ENCODE results near the gene TMEM100.

Gene TMEM100

DNA sequence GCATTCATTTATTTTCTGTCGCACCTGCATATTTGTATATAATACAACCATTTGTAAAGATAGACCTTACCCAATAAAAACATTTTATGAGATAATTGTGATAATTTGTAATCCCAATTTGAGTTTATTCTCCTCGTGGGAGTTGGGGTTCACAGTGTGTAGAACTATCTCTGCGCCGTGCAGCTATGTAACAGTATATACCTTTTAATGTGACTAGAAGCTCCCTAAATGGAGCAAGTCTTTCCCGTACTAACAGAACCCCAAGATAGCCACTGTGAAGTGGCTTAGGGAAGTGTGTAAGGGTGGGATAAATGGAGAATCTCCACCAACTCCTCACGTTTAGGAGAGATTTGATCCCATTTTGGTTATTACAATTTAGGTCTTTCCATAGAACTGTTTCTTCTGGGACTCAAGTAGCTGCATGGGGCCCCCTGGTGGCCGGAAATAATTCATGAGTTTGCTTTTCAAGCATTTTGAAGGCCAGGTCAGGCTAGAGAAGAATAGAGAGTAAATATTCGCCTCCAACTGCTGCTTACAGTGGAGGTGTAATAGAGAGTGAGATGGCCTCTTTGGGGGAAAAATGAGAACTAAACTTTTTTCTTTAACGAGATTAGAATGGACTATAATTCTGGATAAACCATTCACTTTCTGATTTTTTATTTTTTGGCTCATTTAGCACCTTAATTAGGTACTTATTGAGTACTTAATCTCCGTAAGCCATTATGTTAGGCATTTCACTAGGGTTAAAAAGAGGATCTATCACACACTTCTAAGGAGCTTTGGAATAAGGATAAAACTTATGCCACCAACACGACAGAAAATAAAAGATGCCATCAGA is 4.5 kb downstream of the TMEM100 start:
- DNase-seq = peak; percentile 35 to 59

DNA sequence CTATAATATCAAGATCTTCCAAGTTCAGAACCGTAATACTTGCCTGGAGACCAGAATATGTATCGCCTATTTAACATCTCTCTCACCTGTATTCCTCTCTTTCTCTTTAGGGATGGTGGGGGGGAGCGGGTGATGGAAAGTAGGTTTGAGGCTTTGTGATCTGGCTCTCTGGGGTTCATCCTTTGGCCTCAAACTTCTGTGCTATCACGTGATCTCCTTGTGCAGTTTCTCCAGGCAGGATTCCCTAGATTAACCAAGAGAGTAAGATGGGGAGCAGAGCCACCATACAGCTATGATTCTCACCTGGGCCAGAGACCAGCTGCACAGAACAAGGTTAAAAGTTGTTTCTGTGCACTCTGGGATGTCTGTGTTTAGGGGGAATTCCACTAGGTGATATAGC is 5.2 kb downstream of the TMEM100 start:
- no peak for DNase-seq

DNA sequence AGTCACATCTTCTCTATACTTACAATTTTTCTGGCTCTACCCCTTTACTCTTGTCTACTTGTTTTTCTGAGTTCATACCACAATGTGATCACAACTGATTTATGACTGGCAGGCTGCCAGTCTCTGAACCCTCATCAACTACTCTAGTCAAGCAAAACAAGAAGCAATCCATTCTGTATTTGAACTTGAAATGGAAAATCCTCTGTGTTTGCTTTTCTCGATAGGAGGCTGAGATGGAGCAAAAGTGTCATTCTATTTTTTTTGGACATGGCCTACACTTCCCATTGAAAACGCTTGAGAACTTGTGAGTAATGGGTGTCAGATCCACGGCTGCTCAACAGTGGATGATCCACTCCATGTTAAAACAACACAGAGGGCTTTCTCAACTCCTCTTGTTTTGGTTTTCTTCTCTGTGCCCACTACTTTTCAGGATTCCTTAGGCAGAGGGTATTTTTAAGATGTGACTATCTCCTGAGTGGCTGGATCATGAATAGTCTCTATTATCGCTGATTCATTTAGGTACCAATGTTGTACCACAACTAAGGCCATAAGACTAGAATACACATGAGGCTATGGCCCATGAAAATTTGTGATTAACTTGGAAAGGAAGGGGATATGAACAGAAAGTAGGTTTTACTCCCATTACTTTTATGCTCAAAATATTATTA is 11.7 kb downstream of the TMEM100 start:
- no peak for DNase-seq

DNA sequence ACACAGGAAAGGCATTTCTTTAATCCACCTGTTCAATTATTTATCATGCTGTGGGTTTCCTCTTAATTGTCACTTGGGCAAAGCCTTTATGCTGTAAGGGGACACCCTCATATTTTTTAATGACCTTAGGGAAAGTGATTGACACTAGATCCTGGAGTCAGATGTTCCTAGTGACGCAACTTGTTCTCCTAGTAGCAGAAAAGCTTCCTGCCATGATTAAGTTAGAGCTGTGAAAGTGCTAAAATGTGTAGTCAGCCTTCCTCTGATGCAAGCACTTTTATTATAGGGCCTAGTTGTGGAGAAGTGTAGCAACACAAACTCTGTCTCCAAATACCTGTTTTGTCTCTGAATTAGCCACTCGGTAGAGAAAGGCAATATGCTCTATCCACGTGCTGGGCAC is 12.3 kb downstream of the TMEM100 start:
- no peak for DNase-seq

DNA sequence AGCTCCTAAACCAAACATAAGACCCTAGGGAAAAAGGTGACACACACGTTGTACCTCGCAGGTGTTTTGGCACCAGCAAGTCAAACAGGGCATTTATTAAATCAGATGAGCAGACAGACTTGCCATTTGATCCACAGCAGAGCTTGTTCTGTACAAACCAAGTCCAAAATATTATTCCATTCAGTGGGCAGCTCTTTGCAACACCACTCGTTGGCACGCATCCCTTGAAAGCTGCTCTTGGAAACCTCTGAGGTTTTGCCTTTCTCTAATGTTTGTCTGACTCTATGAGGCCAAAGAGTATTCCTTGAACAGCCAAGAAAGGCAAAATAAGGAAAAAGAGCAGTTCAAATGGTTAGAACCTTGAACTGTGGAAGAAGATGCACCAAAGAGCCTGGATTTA is 12.7 kb downstream of the TMEM100 start:
- no peak for DNase-seq

DNA sequence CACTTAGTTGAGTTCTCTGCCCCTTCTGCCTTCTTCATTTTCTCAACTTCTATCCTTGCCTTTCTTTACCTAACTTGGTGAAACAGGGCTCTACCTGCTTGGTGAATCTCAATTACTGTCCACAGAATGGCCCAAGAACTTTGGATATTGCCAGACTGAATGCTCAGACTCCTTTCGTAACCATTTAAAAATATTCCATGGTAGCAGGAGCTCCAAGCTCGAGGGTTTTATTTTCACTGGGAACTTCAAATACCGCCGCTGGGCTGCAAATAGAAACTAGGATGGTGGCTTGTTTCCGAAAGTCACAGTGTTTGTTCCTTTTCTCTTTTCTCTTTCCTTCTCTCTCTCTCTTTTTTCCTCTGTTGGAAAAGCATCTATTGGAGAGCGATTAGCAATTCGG is 13.2 kb downstream of the TMEM100 start:
- no peak for DNase-seq

DNA sequence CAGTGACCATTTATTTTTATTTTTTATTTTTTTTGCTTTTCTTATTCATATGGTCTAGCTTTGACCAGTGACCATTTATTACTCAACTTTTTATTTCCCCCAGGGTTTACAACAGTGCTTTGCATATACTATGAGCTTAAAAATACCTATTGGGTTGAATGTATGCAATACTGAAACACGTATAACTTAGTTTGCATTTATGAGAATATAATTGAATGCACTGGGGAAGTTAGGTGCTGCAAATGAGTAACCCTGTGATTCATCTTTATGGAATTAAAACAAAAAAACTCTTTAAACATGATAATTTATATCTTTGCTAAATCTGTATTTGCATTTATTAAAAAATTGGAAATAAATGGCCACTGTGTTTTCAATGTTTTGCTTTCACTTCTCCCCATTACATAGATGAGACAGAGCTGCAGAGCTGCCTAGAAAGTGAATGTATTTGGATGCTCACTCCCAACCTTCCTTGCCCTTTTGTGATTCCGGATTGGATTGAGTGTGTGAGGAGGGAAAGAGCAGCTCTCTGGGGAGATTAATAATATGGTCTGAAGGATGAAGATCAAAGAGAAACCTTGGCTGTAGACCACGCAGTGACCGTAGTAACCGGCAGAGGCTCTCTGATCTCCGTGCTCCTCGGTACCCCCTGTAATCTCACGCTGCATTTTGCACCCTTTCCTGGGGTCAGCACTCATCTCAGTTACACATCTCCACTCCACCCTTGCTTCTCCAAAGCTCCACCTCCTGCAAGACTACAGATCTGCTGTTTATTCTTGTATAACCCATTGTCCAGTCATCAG is 14.3 kb downstream of the TMEM100 start:
- DNase-seq = no peak

DNA sequence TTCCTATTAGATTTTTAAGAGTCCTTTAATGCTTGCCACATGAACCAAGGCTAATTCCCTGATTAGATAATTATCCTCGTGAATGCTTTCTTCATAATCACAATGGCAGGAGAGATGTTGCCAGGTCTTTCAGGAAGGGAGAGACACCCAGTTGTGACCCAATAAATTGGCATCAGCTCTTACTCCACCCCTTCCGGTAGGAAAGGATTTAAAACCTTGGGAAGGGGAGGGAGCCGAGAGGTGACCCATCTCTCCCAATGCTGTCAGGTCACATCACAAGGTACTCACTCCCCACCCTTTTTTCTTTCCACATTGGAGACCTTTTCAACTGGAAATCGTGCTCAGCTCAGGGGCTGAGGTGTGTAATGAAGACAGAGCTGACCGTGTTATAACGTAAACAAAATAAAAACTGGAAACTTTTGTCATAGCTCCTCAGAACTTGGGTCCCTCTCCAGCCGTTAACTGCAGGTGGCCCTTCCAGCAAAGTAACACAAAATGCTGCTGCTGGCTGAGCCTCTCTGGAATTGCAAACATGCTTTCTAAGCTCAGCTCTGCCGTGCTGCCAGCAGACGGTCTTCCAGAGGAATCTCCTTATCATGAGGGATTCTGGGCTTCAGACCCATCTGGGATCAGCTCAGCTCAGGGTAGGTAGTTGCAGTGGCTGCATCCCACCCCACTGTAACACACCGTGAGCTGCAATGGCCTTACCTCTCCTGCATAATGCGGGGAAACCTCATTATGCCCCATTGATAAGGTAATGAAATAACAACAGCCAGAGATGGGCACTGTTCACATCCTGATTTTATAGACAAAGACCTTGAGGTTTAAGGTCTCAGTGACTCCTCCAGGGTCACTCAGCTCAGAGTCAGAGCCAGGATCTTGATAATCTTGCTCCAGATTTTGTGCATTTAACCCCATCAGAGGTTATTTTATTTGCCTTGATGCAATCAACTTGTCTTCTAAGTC is 15.6 kb downstream of the TMEM100 start:
- DNase-seq = no peak

DNA sequence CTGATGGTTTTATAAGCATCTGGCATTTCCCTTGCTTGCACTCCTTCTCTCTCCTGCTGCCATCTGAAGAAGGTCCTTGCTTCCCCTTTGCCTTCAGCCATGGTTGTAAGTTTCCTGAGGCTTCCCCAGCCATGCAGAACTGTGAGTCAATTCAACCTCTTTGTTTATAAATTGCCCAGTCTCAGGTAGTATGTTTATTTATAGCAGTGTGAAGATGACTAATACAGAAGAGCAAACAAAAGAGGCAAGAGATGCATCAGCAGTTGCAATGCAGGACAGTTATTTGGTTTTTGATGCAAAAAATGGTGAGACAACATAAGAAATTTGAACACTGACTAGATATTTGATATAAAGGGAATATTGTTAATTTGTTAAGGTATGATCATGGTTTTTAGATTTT is 16.8 kb downstream of the TMEM100 start:
- no peak for DNase-seq

DNA sequence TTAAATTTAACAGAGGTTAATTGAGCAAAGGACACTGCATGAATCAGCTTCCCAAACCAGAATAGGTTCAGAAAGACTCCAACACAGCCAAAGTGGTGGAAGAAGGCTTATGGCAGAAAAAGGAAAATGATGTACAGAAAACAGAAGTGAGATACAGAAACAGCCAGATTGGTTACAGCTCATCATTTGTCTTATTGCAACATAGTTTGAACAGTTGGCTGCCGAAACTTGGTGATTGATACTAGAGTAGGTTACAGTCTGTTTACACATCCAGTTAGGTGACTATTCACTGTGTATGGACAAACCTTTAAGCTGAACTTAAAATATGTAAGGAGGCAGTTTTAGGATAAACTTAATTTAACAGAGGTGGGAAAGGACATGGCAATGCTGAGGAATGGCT is 18.3 kb downstream of the TMEM100 start:
- no peak for DNase-seq

DNA sequence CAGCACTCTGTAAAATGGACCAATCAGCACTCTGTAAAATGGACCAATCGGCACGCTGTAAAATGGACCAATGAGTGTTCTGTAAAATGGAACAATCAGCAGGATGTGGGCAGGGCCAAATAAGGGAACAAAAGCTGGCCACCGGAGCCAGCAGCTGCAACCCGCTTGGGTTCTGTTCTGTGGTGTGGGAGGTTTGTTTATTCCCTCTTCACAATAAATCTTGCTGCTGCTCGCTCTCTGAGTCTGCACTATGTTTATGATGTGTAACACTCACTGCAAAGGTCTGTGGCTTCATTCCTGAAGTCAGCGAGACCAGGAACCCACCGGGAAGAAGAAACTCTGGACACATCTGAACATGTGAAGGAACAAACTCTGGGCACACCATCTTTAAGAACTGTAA is 20.5 kb downstream of the TMEM100 start:
- DNase-seq = no peak

DNA sequence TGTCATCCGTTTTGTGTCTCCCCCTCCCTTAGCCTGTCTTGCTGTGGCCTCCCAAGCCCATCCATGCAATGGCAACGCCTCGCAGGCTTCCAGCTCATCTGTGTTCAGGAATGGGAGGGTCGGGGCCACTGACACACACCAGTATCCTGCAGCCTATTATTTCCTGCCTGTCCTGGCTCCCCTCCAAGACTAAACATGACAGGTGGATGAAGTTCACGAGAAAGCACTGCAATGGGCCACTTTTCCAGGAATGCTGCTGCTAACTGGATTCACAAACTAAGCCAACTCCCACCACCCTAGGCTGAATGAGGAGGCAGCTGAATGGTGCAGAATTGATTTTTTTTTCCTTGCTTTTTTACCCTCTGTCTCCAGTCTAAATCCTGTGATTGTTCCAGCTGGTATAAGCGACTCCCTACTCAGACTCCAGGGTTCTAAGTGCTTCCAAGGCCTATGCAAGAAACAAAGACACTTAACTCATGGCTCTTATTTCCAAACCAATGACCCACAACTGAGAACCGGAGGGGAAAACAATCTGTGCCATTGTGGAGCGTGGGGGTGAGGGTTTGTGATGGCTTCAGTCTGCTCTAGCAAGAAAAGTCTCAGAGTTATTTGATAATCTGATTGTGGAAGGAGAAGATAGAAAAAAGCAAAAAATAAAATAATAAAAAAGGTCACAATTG is 23.3 kb downstream of the TMEM100 start:
- no peak for DNase-seq

DNA sequence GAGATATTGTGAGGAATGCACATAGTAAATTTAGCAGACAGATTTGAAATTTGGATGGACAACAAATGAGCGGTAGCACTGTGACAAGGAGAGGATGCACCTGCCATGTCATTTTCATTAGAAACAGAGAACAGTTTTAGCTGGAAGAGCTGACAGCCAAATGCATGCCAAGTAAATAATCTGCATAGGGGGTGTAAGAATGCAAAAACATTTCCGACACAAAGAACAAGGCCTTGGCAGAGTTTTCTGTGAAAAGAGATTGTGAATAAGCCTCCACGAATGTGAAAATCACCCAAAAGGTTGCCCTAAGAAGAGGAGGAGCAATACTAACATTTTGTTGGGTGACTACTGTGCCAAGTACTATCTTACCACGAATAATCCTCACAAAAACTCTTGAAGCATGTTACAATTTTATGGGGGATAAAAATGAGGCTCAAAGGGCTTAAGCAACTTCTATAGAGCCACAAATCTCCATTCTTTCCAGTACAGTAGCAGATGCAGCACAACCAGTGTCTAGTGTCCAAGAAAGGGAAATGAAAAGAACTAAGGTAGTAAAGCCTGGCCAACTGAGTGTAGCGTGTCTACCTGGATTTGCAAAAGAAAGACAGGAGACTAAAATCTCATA is 28.3 kb downstream of the TMEM100 start:
- no peak for DNase-seq

DNA sequence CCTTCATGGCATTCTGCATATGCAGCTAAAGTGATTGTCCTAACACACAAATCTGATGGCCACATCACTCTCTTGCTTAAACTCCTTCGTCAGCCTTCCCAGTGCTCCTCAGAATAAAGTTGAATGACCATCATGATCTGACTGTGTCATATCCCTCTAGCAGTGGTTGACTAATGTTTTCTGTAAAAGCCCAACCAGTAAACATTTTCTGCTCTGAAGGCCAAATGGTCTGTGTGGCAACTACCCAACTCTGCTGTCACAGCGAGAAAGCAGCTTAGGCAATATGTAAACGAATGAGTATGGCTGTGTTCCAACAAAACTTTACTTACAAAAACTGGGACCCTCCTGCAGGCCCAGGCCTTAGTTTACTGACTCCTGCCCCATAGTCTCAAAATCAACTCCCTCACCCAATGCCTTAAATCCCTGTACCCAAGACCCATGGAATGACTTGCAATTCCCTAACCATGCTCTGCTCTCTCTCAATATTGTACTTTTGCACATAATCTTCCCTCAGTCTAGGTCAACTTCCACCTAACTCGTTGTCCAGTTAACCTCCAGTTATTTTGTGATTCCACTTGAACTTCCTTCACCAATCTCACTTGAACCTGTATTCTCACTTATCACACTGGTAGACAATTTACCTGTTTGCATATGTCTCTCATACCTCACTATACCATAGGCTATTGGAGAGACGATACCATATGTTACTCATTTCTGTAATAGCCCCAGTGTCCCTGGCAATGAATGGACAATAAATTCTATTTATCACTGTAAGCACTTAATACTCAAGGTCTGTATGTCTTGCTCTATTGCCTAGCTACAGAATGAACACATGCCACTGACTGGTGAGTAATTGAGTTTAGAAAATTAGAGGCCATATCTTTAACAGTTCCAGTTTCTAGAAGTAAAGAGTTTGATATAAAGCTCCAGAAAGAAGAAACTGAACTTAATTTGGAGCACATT is 29.1 kb downstream of the TMEM100 start:
- DNase-seq = no peak

DNA sequence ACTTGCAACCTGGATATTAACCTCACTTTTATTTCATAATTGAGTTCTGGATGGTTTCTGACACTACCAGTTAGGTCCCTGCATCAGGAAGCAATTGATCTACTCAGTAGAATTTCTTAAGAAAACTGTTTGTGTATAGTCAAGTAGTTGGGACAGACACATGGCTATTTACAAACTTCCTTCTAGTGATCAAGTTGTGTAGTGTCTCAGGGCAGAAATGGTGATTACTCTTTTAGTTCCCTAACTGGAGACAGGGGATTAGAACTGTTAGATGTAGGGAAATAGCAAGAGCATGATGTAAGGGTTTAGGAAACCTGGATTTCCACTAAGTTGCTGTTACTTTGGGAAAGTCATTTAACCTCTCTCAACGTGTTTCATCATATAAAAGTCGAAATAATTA is 30.4 kb downstream of the TMEM100 start:
- DNase-seq = no peak

DNA sequence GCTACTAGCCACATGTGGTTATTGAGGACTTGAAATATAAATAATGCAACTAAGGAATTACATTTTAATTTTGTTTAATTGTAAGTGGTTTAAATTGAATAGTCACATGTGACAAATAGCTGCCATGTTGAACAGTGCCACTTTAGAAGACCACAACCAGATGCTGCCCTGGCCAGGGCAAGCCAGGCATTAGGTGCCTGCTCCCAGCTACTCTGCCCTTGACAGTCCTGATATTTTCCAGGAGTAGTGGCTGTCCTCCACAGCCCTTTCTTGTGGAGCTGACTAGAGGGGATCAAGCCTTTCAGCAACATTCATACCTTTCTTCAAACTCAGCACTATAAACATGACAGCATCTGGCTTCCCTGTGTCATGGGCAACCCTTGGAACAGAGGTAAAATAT is 31.0 kb downstream of the TMEM100 start:
- DNase-seq = no peak

DNA sequence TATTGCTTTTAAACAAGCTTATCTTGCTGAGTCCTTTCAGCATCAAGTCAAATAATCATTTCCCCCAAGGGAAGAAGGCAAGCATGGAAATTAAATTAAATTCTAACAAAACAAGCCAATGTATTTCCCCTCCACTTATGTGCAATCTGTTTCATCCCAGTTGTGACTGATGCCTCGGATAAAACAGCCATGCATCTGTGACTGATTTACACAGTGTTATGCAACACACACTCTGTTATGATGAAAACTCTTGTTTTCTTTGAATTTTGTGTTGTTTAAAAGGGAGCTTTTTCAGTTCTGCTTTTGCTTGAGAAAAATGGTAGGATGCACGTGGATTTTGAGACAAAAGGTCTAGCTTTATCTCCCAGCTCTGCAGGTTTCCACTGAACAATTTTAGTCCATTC is 32.6 kb downstream of the TMEM100 start:
- no peak for DNase-seq

DNA sequence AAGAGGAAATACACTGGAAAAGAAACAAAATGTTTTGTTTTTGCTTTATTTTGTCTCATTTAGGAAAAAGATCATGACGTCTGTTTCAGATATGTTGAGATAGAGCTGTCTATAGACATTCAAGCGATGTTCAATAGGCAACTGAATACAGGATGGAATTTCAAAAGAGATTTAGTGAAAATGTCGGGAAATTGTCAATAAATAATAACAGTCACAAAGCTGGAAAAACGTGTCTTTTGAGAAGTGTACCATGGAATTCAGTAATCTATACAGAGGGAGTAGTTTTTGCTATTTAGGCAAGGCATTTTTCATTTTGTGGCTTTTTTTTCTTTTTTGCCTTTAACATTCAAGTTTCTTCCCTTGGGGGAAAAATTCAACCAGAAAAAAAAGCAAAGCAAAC is 33.0 kb downstream of the TMEM100 start:
- no peak for DNase-seq

DNA sequence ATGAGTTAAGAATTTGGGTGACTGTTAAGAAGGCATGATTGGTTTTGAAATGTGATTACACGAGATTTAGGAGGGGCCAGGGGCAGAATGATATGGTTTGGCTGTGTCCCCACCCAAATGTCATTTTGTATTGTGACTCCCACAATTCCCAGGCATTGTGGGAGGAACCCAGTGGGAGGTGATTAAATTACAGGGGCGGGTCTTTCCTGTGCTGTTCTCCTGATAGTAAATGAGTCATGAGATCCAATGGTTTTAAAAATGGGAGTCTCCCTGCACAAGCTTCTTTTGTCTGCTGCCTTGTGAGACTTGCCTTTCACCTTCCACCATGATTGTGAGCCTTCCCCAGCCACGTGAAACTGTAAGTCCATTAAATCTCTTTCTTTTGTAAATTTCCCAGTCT is 34.6 kb downstream of the TMEM100 start:
- DNase-seq = no peak

DNA sequence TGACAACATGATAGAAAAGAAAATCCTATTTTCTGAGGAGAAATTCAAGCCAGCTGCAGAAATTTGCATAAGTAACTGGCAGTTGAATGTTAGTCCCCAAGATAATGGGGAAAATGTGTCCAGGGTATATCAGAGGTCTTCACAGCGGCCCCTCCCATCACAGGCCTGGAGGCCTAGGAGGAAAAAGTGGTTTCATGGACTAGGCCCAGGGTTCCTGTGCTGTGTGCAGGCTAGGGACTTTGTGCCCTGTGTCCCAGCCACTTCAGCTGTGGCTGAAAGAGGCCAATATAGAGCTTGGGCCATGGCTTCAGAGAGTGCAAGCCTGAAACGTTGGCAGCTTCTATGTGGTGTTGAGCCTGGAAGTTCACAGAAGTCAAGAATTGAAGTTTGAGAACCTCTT is 35.6 kb downstream of the TMEM100 start:
- no peak for DNase-seq
